Lower leg skin (tissue), 3 donors: ENCODE data around the gene SLC4A2.

Source experiments
- CTCF ChIP-seq, 3 donors: fragments of 450-650 bp; IDR thresholded peaks; one replicate each; pipeline ENCODE4 v1.5.1; 2016; ENCODE audit warnings: antibody characterized with exemption in 3 of 3, mild to moderate bottlenecking in 3 of 3, moderate library complexity in 2 of 3
- POLR2A ChIP-seq, 2 donors: fragments of 450-650 bp; IDR thresholded peaks; one replicate each; pipeline ENCODE4 v1.6.1; 2016 to 2017; ENCODE audit warnings: antibody characterized with exemption in 2 of 2, mild to moderate bottlenecking in 1 of 2, moderate library complexity in 1 of 2

- TF ChIP-seq CTCF (IDR thresholded peaks at IDR 0.05) (no peak), POLR2A (IDR thresholded peaks at IDR 0.05) (no peak)
Measured at GRCh38 chr7:151010037-151010306, 49.4 kb upstream of the SLC4A2 start.
